ENCODE results near the gene KANSL1L. TPM values are rescaled to one million over a fixed set of nuclear protein-coding genes. Genes with fewer than 3 reads are reported as not detected.

The KANSL1L gene
- total and polyA plus RNA-seq, 8 donors = 29.6 to 54.6 (median 47.5) TPM

DNA sequence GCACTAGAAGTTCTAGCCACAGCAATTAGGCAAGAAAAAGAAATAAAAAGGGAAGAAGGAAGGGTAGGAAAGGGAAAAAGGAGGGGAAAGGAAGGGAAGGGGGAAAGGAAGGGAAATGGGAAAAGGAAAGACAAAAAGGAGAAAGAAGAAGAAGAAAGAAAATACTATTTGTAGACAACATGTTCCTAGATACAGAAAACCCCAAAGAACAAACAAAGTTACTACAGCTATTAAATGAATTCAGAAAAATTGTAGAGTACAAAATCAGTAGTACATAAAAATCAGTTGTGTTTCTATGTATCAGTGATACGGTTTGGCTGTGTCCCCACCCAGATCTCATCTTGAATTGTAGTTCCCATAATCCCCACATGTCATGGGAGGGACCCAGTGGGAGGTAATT, 116.5 kb downstream of the KANSL1L start:
- H3K27me3 ChIP-seq = no peaks in the 10 kb centered on the region
- peaks cover 0 to 33% of the 10 kb centered on the region in 2 donors for H3K36me3 ChIP-seq
- H3K4me1 ChIP-seq = no peaks in the 10 kb centered on the region
- intact Hi-C loops (cut with DNase I) = no loop called here
- DNase-seq (no peak), ATAC-seq (no peak)
- no peak for TF ChIP-seq CTCF (IDR thresholded peaks at IDR 0.05)
- H3K4me3 ChIP-seq = no peak overlapping the region
- H3K9me3 ChIP-seq = peaks cover 0 to 25% of the 10 kb centered on the region in 2 donors
- H3K27ac ChIP-seq = no peak overlapping the region

- no peaks in the 10 kb centered on the region for H3K27me3 ChIP-seq
- no peak for ATAC-seq
- H3K27ac ChIP-seq = no peak overlapping the region
- no peak overlapping the region for H3K4me3 ChIP-seq
- H3K36me3 ChIP-seq = peaks cover 0 to 36% of the 10 kb centered on the region in 2 donors
- TF ChIP-seq CTCF (IDR thresholded peaks at IDR 0.05) = no peak
- H3K9me3 ChIP-seq = peaks cover 0 to 27% of the 10 kb centered on the region in 2 donors
- intact Hi-C loops (cut with DNase I) = no loop called here
- no peaks in the 10 kb centered on the region for H3K4me1 ChIP-seq
- no peak for DNase-seq
These were observed 120.3 kb downstream of the KANSL1L start for GRCh38 chr2:210050885-210051284.

GRCh38 chr2:210049831-210050230, 121.4 kb downstream of the KANSL1L start:
- H3K4me1 ChIP-seq = no peaks in the 10 kb centered on the region
- peaks cover 0 to 31% of the 10 kb centered on the region in 2 donors for H3K36me3 ChIP-seq
- no peak overlapping the region for H3K27ac ChIP-seq
- DNase-seq (peak in 2 of 4 donors; percentile 7 to 8), ATAC-seq (no peak)
- no peaks in the 10 kb centered on the region for H3K27me3 ChIP-seq
- no peak overlapping the region for H3K4me3 ChIP-seq
- H3K9me3 ChIP-seq = peaks cover 0 to 19% of the 10 kb centered on the region in 2 donors
- no peak for TF ChIP-seq CTCF (IDR thresholded peaks at IDR 0.05)
- intact Hi-C loops (cut with DNase I) = no loop called here

DNA sequence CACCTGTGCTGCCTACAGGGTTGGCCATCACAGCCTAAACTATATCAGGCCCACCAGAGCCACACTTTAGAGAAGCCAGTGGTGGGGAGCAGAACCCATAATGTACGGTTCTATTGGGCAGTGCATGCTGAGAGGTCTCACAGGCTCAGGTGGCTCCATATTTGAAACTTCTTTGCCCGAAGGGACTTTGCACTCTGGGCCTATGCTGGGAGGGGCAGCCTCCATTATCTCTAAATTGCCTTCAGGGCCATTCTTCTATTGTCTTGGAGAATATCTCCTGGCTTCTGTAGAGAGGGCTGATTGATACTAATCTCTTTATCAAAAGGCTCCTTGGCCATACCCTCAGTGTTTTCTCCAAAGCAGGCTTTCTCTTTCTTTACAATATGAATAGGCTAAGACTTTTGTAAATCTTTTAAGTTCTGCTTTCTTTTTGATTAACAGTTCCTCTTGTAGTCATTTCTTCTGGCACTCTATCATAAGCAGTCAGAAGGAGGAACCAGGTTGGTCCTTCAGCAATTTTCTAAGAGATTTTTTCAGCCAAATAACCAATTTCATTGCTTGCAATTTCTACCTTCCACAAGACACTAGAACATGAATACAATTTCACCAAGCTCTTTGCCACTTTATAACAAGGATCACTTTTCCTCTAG, 124.2 kb downstream of the KANSL1L start:
- Histone ChIP-seq H3K4me1 (no peaks in the 10 kb centered on the region), H3K36me3 (peaks cover 0 to 28% of the 10 kb centered on the region in 2 donors), H3K9me3 (peaks cover 0 to 8% of the 10 kb centered on the region in 2 donors), H3K27me3 (no peaks in the 10 kb centered on the region), H3K27ac (no peak overlapping the region), H3K4me3 (no peak overlapping the region)
- ATAC-seq = no peak
- intact Hi-C loops (cut with DNase I) = no loop called here
- DNase-seq = no peak
- no peak for TF ChIP-seq CTCF (IDR thresholded peaks at IDR 0.05)

DNA sequence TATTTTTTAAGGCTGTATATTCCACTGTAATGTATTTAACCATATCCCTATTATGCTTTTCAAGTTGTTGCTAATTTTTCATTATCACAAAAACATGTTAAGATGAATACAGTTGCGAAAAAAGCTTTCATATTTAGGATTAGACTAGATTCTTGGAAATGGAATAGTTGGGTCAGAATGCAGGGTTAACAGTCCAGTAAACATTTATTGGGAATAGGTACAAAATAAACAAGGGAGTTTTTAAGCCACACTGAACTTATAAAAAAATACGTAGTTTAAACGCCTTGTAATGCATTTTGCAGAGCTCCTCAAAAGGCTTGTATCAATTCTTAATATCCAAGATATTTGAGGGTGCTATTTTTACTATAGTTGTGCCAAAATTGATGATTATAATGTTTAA, 133.1 kb downstream of the KANSL1L start:
- no peak overlapping the region for H3K4me3 ChIP-seq
- intact Hi-C loops (cut with DNase I) = no loop called here
- no peaks in the 10 kb centered on the region for H3K27me3 ChIP-seq
- TF ChIP-seq CTCF (IDR thresholded peaks at IDR 0.05) = no peak
- DNase-seq = no peak
- H3K4me1 ChIP-seq = no peaks in the 10 kb centered on the region
- H3K36me3 ChIP-seq = peaks cover 0 to 8% of the 10 kb centered on the region in 2 donors
- no peak for ATAC-seq
- no peaks in the 10 kb centered on the region for H3K9me3 ChIP-seq
- no peak overlapping the region for H3K27ac ChIP-seq

Data from left lung (tissue), 10 donors.